Smooth muscle cell of the brain vasculature (primary cell): ENCODE results near the gene C16orf87.

Experiments
- DNase-seq: peaks from one replicate; pipeline ENCODE4 v3.0.0-alpha.2; 2012; ENCODE audit warnings: low read depth, low spot score

The C16orf87 gene

DNA sequence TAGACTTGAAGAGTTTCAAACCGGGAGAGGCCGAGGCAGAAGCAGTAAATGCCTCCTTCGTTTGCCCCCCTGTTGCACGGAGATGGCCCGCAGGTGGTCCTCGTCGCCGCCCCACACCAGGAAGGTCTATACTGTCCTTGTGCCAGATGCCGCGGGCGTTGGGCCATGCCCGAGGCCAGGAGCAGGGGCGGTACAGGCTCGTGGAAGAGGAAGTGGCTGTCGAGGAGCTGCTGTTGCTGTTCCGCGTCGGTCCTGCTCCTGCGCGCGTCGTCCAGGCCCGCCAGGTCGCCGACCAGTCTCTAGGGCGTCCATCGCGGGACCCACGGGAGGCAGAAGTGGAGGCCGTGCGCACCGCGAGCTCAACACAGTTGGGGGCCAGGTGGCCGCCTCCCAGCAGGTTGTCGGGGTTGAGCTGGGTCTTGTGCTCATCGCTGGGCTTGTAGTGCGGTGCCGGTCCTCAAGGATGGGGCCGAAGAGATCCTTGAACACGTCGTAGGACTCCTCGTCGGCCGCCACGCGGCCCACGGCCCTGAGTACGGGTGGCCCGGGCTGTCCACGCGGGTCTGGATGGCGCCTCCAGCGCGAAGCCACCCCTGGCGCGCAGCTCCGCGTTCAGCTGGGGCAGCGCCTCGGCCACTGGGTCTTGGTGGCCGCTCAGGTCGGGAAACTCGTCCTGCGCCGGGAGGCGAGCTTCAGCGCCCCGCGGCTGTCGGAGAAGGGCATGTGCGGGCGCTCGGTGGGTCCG is 13.1 kb upstream of the C16orf87 start:
- DNase-seq: no peak

DNA sequence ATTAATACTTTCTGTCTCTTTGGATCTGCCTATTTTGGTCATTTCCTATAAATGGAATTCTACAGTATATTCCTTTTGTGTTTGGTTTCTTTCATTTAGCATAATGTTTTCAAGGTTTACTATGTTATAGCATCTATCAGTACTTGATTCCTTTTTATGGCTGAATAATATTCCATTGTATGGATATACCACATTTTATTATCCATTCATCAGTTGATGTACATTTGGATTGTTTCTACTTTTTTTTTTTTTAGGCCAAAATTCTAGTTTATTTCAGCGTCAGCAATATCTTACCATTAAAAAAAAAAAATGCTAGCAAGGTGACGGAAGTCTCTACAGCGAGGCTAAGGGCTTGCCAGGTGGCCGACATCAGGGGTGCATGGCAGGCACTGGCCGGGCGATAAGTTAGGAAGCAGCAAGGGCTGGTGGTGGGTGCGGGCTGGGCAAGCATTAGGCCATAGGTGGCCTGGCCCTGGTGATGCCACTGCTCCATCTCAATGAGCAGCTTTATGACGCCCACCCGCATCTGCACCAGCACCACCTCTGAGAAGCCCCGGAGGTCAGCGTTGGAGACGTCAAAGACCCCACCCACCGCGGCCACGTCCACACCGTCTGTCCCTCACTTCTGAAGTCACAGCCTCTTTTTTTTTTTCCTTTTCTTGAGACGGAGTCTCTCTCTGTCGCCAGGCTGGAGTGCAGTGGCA is 11.4 kb upstream of the C16orf87 start:
- no peak for DNase-seq

DNA sequence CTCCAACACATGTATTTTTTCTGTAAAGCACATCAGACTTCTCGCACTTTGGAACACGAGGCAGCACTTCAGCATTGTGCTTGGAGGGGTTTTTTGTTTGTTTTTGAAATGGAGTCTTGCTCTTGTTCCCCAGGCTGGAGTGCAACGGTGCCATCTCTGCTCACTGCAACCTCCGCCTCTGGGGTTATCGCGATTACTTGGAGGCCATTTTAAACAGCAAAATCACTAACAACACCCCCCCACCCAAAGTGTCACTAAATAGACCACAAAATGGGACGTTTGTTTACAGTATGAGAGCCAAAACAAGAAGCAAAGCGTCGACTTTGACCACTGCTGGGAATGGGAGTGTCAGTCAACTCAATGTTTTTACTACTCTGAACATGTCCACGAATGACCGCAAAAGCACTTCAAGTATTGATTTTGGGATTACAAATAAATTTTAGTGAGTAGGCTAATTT is 9.0 kb upstream of the C16orf87 start:
- DNase-seq: no peak

DNA sequence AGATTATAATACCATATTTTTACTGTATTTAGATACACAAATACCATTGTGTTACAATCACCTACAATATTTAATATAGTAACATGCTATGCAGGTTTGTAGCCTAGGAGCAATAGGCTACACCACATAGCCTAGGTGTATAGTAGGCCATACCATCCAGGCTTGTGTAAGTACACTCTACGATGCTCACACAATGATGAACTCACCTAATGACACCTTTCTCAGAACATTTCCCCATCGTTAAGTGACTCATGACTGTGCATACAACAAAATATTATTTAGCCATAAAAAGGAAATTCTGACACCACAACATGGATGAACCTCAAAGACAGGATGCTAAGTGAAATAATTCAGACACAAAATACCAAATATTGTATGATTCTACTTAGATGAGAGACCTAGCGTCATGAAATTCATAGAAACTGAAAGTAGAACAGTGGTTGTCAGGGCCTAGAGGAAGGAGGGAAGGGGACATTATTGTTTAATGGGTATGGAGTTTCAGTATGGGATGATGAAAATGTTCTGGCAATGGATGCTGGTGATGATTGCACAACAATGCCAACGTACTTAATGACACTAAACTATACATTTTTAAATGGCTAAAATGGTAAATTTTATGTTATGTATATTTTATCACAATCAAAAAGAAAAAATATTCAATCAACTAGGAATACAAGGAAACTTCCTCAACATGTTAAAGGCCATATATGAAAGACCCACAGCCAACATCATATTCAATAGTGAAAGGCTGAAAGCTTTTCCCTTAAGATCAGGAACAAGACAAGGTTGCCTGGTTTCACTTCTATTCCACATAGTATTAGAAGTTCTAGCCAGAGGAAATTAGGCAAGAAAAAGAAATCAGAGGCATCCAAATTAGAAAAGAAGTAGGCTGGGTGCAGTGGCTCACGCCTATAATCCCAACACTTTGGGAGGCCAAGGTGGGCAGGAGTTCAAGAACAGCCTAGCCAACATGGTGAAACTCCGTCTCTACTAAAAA is 5.9 kb upstream of the C16orf87 start:
- no peak for DNase-seq

DNA sequence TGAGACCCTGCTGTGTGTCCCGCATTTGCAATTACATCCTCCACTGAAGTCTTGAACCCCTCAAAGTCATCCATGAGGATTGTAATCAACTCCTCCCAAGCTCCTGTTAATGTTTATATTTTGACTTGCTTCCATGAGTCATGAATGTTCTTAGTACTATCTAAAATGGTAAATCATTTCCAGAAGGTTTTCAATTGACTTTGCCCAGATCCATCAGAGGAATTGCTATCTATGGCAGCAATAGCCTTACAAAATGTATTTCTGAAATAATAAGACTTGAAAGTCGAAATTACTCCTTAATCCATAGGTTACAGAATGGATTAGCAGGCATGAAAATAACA is 2.5 kb upstream of the C16orf87 start:
- no peak for DNase-seq

DNA sequence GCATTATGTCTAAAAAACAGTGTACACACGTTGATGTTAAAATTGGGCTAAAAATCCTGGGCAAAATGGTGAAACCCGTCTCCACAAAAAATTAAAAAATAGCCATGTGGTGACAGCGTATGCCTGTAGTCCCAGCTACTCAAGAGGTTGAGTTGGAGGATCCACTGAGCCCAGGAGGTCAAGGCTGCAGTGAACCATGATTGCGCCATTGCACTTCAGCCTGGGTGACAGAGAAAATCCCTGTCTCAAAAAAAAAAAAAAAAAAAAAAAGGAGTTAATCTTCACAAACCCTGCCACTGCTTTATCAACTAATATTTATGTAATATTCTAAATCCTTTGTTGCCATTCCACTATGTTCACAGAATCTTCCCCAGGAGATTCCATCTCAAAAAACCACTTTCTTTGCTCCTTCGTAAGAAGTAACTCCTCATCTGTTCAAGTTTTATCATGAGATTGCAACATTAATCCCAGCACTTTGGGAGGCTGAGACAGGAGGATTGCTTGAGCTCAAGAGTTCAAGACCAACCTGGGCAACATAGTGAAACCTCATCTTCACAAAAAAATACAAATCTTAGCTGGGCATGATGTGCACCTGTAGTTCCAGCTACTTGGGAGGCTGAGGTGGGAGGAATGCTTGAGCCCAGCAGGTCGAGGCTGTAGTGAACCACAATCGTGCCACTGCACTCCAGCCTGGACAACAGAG is 1.9 kb upstream of the C16orf87 start:
- no peak for DNase-seq

DNA sequence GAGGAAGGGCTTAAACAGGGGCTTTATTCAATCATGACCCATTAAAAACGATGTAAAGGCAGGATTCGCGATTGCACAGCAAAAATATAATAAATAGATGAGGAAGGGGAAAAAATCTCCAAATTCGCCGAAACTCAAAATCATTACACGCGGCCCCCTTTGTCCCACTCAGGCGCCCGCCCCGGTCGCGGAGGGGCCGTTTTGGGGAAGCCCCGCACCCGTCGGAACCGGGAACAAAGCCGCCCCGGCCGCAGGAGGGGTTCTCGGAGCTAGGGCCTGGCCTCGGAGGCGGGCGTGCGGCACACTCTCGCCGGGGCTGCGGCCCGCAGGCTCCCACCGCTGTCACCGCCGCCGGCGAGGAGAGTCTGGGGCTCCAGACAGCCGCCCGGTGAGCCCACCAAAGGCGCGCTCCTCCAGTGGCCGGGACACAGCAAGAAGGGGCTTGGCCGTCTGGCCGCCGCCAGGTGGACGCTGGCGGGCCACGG is 521 bp downstream of the C16orf87 start:
- DNase-seq: no peak

DNA sequence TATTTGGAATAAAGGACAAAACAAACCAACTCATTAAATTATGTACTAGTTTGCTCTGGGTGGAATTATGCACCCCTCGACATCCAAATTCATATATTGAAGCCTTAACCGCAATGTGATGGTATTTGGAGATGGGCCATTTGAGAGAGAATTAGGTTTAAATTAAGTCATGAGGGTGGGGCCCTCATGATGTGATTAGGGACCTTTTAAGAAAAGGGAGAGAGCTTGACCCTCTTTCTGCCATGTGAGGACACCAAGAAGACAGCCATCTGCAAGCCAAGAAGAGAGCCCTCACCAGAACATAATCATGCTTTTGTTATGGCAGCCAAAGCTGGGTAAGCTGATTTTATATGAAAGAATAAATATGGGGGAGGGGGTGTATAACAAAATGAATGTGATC is 2.0 kb downstream of the C16orf87 start:
- no peak for DNase-seq

DNA sequence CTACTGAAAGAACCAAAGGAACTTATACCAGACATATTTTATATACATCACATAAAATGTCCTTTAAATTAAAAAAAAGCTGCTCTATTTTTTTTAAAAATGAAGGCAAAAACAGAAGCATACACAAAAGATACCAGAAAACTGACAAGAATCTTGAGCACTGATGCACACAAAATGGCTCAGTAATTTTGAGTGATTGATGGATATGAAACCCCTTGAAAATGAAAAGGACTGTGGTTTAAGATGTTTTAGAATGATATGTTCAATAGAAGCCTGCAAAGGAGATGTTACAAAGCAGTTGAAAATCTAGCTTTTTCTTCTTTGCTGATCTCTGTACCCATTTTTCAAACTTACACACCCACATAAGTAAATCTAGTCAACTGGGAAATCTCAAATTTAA is 2.7 kb downstream of the C16orf87 start:
- DNase-seq: no peak

DNA sequence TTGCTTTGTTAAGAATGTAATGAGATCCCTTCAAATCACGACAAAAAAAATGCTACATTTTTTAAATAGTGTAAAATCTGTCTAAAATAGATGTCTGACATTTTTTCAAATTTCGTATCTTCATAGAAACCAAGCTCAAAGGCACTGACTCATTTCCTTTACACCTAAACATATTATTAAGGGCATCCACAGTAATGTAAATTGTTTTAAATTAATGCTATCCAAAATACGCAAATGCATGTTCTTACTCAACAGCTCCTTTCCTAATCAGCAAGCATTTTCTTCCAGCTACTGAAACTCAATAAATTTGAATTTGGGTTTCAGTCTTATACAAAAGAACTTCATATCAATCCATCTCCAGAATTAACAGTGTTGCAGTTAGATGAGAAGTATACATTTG is 4.3 kb downstream of the C16orf87 start:
- DNase-seq: no peak

DNA sequence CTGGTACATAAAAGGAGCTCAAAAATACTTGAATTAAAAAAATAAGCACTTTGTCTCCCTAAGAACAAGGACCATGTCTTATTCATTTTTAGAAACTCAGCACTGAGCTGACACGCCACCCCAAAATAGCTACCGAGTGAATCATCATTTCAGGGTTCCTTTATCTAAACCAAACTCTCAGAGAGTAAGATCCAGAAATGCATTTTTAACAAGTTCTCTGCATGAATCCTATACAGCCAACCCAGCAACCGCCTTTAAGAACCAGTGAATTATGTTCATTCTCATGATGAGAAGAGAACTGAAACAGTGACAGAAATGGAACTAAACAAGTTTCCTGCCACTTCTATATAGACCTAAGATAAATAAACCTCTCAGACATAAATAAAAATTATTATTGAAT is 8.7 kb downstream of the C16orf87 start:
- DNase-seq: no peak

DNA sequence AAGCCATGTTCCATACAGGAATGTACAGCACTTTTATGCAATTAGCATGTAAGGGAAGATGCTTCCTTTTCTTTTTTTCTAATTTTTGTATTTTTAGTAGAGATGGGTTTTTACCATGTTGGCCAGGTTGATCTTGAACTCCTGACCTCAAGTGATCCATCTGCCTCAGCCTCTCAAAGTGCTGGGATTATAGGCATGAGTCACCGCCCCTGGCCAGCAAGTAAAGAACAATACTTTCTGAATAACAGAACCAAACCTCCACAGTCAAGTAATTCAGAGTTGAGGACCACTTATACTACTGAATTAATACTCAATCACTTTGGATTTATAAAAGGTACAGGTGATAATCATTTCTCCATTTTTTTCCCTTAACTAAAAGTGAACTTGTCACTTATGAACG is 13.0 kb downstream of the C16orf87 start:
- DNase-seq: no peak

DNA sequence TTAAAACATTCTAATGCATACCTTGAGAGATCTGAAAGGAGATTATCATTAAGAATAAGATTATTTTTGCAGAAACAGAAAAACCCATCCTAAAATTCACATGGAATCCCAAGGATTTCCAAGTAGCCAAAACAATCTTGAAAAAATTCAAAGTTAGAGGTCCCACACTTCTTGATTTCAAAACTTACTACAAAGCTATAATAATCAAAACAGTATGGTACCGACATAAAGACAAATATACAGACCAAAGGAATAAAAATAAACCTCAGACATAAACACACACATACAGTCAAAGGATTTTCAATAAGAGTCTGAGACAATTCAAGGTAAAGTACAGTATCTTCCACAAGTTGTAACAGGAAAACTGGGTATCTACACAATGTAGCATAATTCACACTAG is 16.2 kb downstream of the C16orf87 start:
- DNase-seq: no peak

DNA sequence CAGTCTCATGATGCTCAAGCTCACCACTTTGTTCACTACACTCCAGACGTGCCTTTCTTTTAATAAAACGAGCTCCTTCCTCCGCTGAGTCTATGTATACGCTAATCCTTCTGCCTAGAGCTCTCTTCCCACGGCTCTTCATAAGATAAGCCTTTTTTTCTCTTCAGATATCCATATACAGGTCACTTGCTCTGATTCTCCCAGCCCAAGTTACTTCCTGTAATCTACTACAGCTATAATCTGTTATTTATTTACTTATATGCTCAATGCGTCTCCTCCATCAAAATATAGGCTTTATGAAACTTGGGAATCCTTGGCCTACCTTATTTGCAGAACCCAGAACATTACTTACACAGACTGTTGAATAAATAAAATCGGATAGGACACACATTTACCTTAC is 17.4 kb downstream of the C16orf87 start:
- no peak for DNase-seq

DNA sequence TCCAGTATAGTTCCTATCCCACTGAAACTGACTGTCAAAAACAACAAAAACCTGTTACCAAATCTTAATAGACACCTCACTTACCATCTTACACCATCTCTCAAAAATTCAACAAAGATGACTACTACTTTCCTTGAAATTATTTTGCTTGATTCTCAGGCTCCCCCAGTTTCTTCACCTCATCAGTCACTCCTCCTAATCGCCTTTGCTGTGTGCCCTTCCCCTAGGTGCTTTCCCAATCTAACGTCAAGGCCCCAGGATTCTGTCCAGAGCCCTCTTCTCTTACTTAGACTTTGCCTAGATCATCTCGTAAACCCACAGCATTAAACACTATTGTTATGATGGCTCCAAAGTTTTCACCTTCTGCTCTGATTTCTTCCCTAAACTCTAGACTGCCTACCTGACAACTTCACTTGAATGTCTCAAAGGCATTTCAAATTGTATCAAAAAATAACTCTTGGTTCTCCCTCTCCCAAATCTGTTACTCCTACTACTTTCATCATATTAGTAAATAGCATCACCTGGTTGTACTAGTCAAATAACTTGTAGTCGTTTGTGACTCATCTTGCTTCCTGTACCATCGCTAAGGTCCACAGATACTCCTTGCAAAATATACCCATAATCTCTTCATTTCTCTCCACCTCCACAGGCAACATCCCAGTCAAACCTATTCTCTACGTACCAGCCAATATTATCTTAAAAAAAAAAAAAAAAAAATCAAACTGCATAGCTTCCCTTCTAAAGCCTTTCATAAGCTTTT is 18.0 kb downstream of the C16orf87 start:
- no peak for DNase-seq

DNA sequence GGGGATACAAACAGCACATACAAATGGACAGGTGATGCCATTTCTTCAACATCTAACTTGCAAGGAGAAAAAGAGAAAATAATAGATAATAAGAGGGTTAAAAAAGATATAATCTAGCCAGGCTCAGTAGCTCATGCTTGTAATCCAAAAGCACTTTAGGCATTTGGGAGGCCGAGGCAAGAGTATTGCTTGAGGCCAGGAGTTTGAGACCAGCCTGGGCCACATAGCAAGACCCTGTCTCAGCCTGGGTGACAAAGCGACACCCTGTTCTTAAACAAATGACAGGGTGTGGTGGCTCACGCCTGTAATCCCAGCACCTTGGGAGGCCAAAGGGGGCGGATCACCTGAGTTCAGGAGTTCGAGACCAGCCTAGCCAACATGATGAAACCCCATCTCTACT is 19.3 kb downstream of the C16orf87 start:
- DNase-seq: no peak

DNA sequence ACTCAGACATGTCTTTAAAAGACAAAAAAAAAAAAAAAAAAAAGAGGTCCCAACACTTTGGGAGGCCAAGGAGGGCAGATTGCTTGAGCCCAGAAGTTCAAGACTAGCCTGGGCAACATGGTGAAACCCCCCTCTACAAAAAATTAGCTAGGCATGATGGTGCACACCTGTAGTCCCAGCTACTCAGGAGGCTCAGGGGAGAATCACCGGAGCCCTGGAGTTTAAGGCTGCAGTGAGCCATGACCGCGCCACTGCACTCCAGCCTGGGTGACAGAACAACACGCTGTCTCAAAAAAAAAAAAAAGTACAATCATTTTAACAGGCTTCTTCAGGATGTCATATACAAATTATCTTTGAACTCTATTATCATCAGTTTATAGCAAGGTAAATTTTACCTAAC is 22.0 kb downstream of the C16orf87 start:
- DNase-seq: no peak

DNA sequence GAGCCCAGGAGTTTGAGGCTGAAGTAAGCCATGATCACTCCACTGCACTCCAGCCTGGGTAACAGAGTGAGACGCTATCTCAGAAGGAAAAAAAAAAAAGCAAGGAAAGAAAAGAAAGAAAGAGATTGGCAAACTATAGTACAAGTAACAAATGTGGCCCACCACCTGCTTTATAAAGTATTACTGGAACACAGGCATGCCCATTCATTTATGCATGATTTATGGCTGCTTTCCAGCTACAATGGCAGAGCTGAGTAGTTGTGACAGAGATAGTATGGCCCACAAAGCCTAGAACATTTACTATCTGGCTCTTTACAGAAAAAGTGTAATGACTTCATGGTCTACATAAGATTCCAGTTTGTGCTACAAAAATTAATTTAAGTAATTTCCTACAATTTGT is 23.6 kb downstream of the C16orf87 start:
- DNase-seq: no peak

DNA sequence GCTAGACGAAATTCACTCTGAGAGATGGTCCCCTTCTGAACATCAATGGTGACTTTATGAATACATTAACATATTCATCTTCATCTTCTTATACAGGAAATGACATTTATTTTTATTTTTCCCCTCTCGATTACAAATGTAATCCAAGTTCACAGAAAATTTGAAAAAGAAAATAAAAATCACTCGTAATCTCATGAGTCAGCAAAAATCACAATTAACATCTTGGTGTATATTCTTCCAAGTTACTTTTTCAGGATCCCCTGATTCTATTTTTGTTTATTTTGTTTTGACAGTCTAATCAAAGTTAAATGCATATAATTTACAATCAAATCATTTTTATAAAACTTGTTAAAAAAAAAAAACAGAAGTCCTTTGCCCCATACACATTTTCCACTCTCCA is 27.6 kb downstream of the C16orf87 start:
- DNase-seq: no peak

DNA sequence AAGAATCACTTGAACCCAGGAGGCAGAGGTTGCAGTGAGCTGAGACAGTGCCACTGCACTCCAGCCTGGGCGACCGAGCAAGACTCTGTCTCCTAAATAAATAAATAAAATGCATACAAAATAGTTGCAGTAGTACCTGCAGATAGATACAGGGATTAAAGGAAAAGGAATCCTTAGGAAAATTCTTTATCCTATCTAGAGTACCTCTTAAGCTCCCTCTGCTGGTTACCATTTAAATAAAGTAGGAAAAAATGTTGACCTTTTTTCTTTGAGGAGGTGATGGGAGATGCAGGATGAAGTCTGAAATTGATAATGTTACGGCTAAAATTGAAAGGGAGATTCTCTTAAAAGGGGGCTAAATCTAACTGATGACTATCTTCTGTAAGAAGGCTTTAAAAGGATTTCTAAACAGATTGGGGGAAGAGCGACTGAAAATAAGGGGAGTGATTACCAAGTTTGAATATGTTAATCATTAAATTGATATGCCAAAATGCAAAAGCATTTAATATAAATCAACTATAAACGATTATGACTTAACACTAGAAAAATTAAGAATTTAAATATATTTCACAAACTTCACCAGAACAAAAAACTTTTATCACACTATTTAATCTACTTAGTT is 29.4 kb downstream of the C16orf87 start:
- DNase-seq: no peak
